NB4 (cell line): Measurements from ENCODE around the gene ADAM17.
"Not testable (repeated sequence)": the region's sequence is repeated elsewhere in the genome, so short reads cannot be mapped to it uniquely, and the experiment has no call there.

Source experiments
- DNase-seq: peaks from one replicate; pipeline ENCODE4 v3.0.0; 2010; ENCODE audit warnings: low read depth
- H3K4me3 ChIP-seq: one replicate; pipeline ENCODE4 v1.5.1; 2011; ENCODE audit warnings: mild to moderate bottlenecking, low read depth, low read length, moderate library complexity
- MAX ChIP-seq: IDR thresholded peaks from 2 replicates; pipeline ENCODE4 v1.6.1; 2011; ENCODE audit warnings: low read depth, low read length
- MYC ChIP-seq: IDR thresholded peaks from 2 replicates; pipeline ENCODE4 v1.6.1; 2011; ENCODE audit warnings: low read depth, low read length
- POLR2A ChIP-seq: IDR thresholded peaks from 2 replicates; pipeline ENCODE4 v1.6.1; 2011; ENCODE audit warnings: mild to moderate bottlenecking; ENCODE audit not compliant: insufficient read length; ENCODE audit errors: extremely low read depth
- TF ChIP-seq, protein P1 (sequence below): IDR thresholded peaks from one replicate; pipeline ENCODE4 v1.5.1; 2012; ENCODE audit warnings: low read depth, low read length

ADAM17 gene

DNA sequence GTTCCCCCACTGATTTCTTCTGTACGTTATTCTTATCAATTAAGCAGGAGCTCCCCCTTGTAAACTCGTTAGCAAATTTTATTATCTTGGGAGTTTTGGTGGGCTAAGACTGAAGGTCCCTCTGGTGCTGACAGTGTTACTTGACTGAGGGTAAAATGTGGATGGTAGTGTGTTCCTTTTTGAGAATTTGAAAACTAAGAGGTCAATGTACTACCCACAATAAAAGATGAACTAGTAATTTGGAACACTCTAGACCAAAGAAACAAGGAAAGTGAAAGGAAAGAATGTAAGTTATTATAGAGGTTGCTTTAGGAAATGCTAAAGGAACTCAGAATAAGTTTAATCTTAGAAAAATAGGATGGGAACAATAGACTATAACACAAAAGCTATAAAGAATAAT is 40.1 kb upstream of the ADAM17 start:
- no peak for TF ChIP-seq MAX
- no peak for DNase-seq
- no peak overlapping the region for H3K4me3 ChIP-seq

DNA sequence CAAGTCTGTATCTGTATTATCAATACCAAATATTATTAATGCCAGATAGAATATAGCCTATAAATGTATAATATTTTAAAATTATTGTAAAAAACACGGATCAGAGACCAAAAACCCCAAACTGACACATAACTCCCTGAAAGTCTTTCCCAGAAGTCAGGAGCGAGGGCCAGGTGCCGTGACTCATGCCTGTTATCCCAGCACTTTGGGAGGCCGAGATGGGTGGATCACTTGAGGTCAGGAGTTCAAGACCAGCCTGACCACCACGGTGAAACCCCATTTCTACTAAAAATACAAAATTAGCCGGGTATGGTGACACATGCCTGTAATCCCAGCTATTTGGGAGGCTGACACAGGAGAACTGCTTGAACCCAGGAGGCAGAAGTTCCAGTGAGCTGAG is 39.6 kb upstream of the ADAM17 start:
- not testable (repeated sequence) for DNase-seq

DNA sequence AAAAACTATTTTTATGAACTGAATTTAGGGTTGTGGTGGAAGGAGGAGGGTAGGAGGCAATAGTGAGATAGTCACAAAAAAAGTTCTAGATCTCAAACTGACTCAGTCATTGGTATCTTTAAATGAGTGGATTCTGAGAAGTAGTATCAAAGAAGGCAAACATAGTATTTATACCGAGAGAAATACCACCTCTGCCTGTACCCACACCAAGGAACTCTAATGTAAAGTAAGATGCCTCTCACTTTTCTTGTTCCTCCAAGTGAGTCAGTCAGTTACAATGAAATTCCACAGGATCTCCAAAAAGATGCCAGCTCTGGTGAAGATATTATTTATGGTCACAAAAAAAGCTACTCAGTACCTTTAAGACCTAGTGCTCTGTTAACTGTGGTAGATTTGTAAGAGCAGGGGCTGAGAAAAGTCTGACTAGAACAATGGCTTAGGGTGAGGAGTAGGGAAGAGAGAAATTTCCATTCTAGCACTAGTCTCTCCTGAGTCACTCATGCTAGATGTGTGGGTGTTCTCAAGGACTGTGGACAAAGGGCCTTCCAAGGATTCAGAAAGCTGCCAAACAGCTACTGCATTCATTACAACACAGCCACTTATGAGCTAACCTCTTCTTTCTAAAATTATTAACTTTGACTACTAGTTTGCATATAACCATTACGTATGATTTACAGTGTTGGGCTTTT is 38.9 kb upstream of the ADAM17 start:
- H3K4me3 ChIP-seq = no peak overlapping the region
- DNase-seq = no peak
- no peak for TF ChIP-seq MAX
- TF ChIP-seq POLR2A = no peak
- TF ChIP-seq, protein P1, sequence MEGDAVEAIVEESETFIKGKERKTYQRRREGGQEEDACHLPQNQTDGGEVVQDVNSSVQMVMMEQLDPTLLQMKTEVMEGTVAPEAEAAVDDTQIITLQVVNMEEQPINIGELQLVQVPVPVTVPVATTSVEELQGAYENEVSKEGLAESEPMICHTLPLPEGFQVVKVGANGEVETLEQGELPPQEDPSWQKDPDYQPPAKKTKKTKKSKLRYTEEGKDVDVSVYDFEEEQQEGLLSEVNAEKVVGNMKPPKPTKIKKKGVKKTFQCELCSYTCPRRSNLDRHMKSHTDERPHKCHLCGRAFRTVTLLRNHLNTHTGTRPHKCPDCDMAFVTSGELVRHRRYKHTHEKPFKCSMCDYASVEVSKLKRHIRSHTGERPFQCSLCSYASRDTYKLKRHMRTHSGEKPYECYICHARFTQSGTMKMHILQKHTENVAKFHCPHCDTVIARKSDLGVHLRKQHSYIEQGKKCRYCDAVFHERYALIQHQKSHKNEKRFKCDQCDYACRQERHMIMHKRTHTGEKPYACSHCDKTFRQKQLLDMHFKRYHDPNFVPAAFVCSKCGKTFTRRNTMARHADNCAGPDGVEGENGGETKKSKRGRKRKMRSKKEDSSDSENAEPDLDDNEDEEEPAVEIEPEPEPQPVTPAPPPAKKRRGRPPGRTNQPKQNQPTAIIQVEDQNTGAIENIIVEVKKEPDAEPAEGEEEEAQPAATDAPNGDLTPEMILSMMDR = no peak
- no peak for TF ChIP-seq MYC

More for the DNA sequence above, 39.6 kb upstream of the ADAM17 start:
- not testable (repeated sequence) for H3K4me3 ChIP-seq

GRCh38 chr2:9593925-9594324 is 38.3 kb upstream of the ADAM17 start:
- no peak for DNase-seq
- TF ChIP-seq POLR2A = no peak
- no peak for TF ChIP-seq MAX
- TF ChIP-seq, protein P1 = no peak
- no peak for TF ChIP-seq MYC
- no peak overlapping the region for H3K4me3 ChIP-seq

- no peak for DNase-seq
- no peak overlapping the region for H3K4me3 ChIP-seq
- TF ChIP-seq MAX (no peak), MYC (no peak)
Measured at GRCh38 chr2:9592699-9593098, 37.1 kb upstream of the ADAM17 start.

DNA sequence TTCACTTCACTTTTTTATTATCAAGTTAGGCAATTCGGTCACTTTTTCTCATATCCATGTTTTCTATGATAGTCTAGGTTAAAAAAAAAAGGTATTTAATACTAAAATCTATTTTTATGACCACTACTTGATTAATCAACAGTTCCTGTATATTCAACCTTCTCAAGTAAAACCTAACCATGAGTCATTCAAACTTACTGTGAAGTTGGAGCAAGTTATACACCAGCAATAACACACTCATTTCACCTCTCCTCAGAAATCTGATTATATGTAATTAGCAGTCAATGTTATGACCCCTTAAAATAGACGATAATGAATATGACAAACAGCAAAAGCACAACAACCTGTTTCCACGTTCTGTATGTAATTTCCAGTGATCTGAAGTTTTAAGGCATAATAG is 35.0 kb upstream of the ADAM17 start:
- TF ChIP-seq, protein P1 = no peak
- TF ChIP-seq POLR2A = no peak
- no peak for TF ChIP-seq MAX
- no peak for TF ChIP-seq MYC
- no peak overlapping the region for H3K4me3 ChIP-seq
- no peak for DNase-seq

GRCh38 chr2:9586465-9586864 is 30.8 kb upstream of the ADAM17 start:
- TF ChIP-seq POLR2A = no peak
- no peak for TF ChIP-seq MYC
- TF ChIP-seq, protein P1 = no peak
- TF ChIP-seq MAX = no peak
- H3K4me3 ChIP-seq = no peak overlapping the region
- DNase-seq = no peak
